ENCODE data around the gene KARS1. TPM values are rescaled to one million over a fixed set of nuclear protein-coding genes. Genes with fewer than 3 reads are reported as not detected.

Gene KARS1
- total RNA-seq, 1 experiment from 2014 or later, result 181 TPM

DNA sequence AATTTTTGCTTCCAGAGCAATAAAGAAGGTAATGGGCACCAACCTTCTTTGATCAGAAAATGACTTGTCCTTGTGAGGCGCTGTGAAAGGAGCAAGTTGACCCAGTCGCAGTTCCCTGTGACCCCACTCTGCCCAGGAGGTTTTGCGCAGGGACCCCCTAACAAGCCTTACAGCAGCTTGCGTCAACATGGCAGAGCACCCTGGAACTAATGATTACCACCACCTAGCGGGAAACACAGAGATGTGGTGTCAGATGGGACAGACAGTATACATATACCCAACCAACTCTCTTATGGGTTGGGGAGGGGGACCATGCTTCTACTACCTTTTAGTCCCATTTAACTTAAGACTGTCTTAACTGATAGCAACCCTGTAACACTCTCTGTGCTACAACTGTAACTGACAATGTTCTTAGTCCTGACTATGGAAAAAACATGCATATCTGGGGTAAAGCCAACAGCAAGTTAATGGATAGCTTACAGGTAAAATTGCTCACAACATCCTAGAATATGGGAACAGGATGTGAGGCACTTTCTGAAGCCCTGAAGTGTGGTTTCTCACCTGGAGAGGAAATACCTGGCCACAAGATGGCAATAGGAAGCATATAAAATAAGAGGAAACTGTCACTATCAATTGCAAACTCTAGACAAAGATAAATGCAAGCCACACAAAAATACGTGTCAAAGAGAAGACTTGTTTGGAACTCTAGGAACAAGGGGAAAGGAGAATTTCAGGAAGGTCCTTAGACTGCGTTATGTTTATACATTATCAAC, 3.0 kb downstream of the KARS1 start:
- Histone ChIP-seq H3K9ac (ENCODE audit: extremely low read depth, insufficient read length, low read length) (no peak overlapping the region), H4K20me1 (ENCODE audit: control insufficient read depth, insufficient read depth, insufficient read length) (no peaks in the 10 kb centered on the region)
- H3K4me3 Mint-ChIP-seq, result peak overlapping the region; percentile 24 to 25; a peak in 3 of 5 replicates

More for the DNA sequence above, 3.0 kb downstream of the KARS1 start:
- no peak overlapping the region for H3K27ac ChIP-seq (ENCODE audit: insufficient read length, low read depth, low read length)
- Mint-ChIP-seq H3K9me3 (no peaks in the 10 kb centered on the region; a peak in 1 of 5 replicates), H3K27ac (peak overlapping the region in 1 of 3 experiments; percentile 2; a peak in 2 of 7 replicates), H3K4me1 (peaks cover 8 to 13% of the 10 kb centered on the region in 2 experiments), H3K36me3 (ENCODE audit: insufficient read depth in 1 of 3, low read depth in 3 of 3) (peaks cover 42 to 64% (median 55%) of the 10 kb centered on the region in 3 experiments; a peak in 6 of 7 replicates), H3K27me3 (ENCODE audit: low read depth) (no peaks in the 10 kb centered on the region)
- peak; percentile 37; the same call in 2 of the 3 replicates for TF ChIP-seq CTCF (conservative IDR thresholded peaks at IDR 0.05)
- no peak overlapping the region for H2AK5ac ChIP-seq (ENCODE audit: insufficient read length, low read length)
- H4K5ac ChIP-seq (ENCODE audit: insufficient read length, low read depth, low read length), result no peak overlapping the region
- H3K79me1 ChIP-seq (ENCODE audit: insufficient read depth, low read depth, low read length, poor library complexity, severe bottlenecking), result no peaks in the 10 kb centered on the region
- H3T11ph ChIP-seq (ENCODE audit: low read length), result no peak overlapping the region
- no peaks in the 10 kb centered on the region for H3K23me2 ChIP-seq (ENCODE audit: insufficient read length, low read depth, low read length, poor library complexity, severe bottlenecking)
- H3K18ac ChIP-seq (ENCODE audit: insufficient read length, low read depth, low read length), result no peak overlapping the region
- no peak for DNase-seq
- no peak overlapping the region for H4K91ac ChIP-seq (ENCODE audit: insufficient read length, low read depth, low read length)
- H2BK12ac ChIP-seq (ENCODE audit: insufficient read length, low read depth, low read length), result no peak overlapping the region
- no peaks in the 10 kb centered on the region for H3K9me3 ChIP-seq (ENCODE audit: control insufficient read depth, low read depth, low read length)
- no CpG with 5 or more reads among the region's 7 CpGs for WGBS (ENCODE audit: extremely low coverage, insufficient read length, low lambda C conversion rate)
- H4K8ac ChIP-seq (replicated peaks; ENCODE audit: insufficient read length, low read depth, low read length), result no peak overlapping the region
- H2BK20ac ChIP-seq (ENCODE audit: low read depth, low read length, poor library complexity, severe bottlenecking), result no peak overlapping the region
- H3K4me1 ChIP-seq (ENCODE audit: insufficient read depth, low read length), result no peaks in the 10 kb centered on the region
- H3K79me2 ChIP-seq (ENCODE audit: insufficient read depth, low read length), result peaks cover 25% of the 10 kb centered on the region
- no peaks in the 10 kb centered on the region for H3K27me3 ChIP-seq (ENCODE audit: insufficient read depth, low read length)
- no peak overlapping the region for H3K14ac ChIP-seq (ENCODE audit: insufficient read depth, low read length)
- H3K4me2 ChIP-seq (ENCODE audit: insufficient read depth, insufficient read length, low read length), result no peak overlapping the region
- no peak overlapping the region for H2BK15ac ChIP-seq (ENCODE audit: low read depth, low read length)
- no peak overlapping the region for H3K4ac ChIP-seq (ENCODE audit: low read depth, low read length)
- H3K56ac ChIP-seq (ENCODE audit: insufficient read length, low read depth, low read length), result no peak overlapping the region
- H2BK5ac ChIP-seq (ENCODE audit: insufficient read length, low read length), result no peak overlapping the region
- H2AFZ ChIP-seq (ENCODE audit: low read length), result no peak overlapping the region
- no peak overlapping the region for H2BK120ac ChIP-seq (ENCODE audit: low read depth, low read length, poor library complexity, severe bottlenecking)
- no peak overlapping the region for H3K23ac ChIP-seq (ENCODE audit: insufficient read length, low read depth, low read length)

All from H9 (cell line).